H9 (cell line): ENCODE results near the gene DPP7. TPM values are rescaled to one million over a fixed set of nuclear protein-coding genes. Genes with fewer than 3 reads are reported as not detected.

Experiments used
- DNase-seq: peaks from one replicate; pipeline ENCODE4 v3.0.0-alpha.2; 2017
- H2AFZ ChIP-seq: one replicate; pipeline ENCODE4 v1.6.1; 2013; ENCODE audit warnings: mild to moderate bottlenecking, low read length, control low read depth, moderate library complexity
- H2AK5ac ChIP-seq: 2 replicates; pipeline ENCODE4 v1.6.1; 2013; ENCODE audit warnings: low read length, control low read depth, mixed read lengths; ENCODE audit not compliant: insufficient read length
- H2BK120ac ChIP-seq: one replicate; pipeline ENCODE4 v1.6.1; 2013; ENCODE audit warnings: low read depth, mild to moderate bottlenecking, low read length, control low read depth, inconsistent platforms; ENCODE audit not compliant: poor library complexity, severe bottlenecking
- H2BK12ac ChIP-seq: 2 replicates; pipeline ENCODE4 v1.6.1; 2013; ENCODE audit warnings: low read length, control low read depth, mixed read lengths, low read depth; ENCODE audit not compliant: insufficient read length
- H2BK15ac ChIP-seq: 2 replicates; pipeline ENCODE4 v1.6.1; 2013; ENCODE audit warnings: low read depth, low read length, control low read depth
- H2BK20ac ChIP-seq: one replicate; pipeline ENCODE4 v1.6.1; 2013; ENCODE audit warnings: low read depth, mild to moderate bottlenecking, low read length, control low read depth, inconsistent platforms; ENCODE audit not compliant: poor library complexity, severe bottlenecking
- H2BK5ac ChIP-seq: 2 replicates; pipeline ENCODE4 v1.6.1; 2013; ENCODE audit warnings: low read length, control low read depth, mixed read lengths; ENCODE audit not compliant: insufficient read length
- H3K14ac ChIP-seq: 2 replicates; pipeline ENCODE4 v1.6.1; 2013; ENCODE audit warnings: low read length, control low read depth; ENCODE audit not compliant: insufficient read depth
- H3K18ac ChIP-seq: 2 replicates; pipeline ENCODE4 v1.6.1; 2013; ENCODE audit warnings: low read depth, mild to moderate bottlenecking, mixed read lengths, low read length, control low read depth; ENCODE audit not compliant: insufficient read length
- H3K23ac ChIP-seq: 2 replicates; pipeline ENCODE4 v1.6.1; 2013; ENCODE audit warnings: low read length, control low read depth, mixed read lengths, low read depth; ENCODE audit not compliant: insufficient read length
- H3K23me2 ChIP-seq: 2 replicates; pipeline ENCODE4 v1.6.1; 2013; ENCODE audit warnings: low read depth, mild to moderate bottlenecking, mixed read lengths, low read length, control low read depth; ENCODE audit not compliant: insufficient read length, poor library complexity, severe bottlenecking
- H3K27ac ChIP-seq: 2 replicates; pipeline ENCODE4 v1.5.1; 2013; ENCODE audit warnings: low read length, control low read depth, mixed read lengths, low read depth; ENCODE audit not compliant: insufficient read length
- H3K27me3 ChIP-seq: 2 replicates; pipeline ENCODE4 v1.6.1; 2013; ENCODE audit warnings: low read length, control low read depth, inconsistent platforms; ENCODE audit not compliant: insufficient read depth
- H3K4ac ChIP-seq: 2 replicates; pipeline ENCODE4 v1.6.1; 2013; ENCODE audit warnings: low read depth, mild to moderate bottlenecking, control low read depth, inconsistent platforms, low read length, moderate library complexity
- H3K4me1 ChIP-seq: 2 replicates; pipeline ENCODE4 v1.6.1; 2013; ENCODE audit warnings: low read length, control low read depth, inconsistent platforms; ENCODE audit not compliant: insufficient read depth
- H3K4me2 ChIP-seq: 2 replicates; pipeline ENCODE4 v1.6.1; 2013; ENCODE audit warnings: low read length, control low read depth, mixed read lengths; ENCODE audit not compliant: insufficient read length, insufficient read depth
- H3K56ac ChIP-seq: 2 replicates; pipeline ENCODE4 v1.6.1; 2013; ENCODE audit warnings: low read depth, mild to moderate bottlenecking, mixed read lengths, low read length, control low read depth; ENCODE audit not compliant: insufficient read length
- H3K79me1 ChIP-seq: 2 replicates; pipeline ENCODE4 v1.6.1; 2013; ENCODE audit warnings: low read depth, mild to moderate bottlenecking, moderate library complexity, low read length, control low read depth, inconsistent platforms; ENCODE audit not compliant: insufficient read depth, poor library complexity, severe bottlenecking
- H3K79me2 ChIP-seq: 2 replicates; pipeline ENCODE4 v1.6.1; 2013; ENCODE audit warnings: low read length, control low read depth, inconsistent platforms; ENCODE audit not compliant: insufficient read depth
- H3K9ac ChIP-seq: 2 replicates; pipeline ENCODE4 v1.6.1; 2013; ENCODE audit warnings: low read length, control low read depth, mixed read lengths; ENCODE audit not compliant: insufficient read length; ENCODE audit errors: extremely low read depth
- H3K9me3 ChIP-seq: one replicate; pipeline ENCODE4 v1.6.1; 2013; ENCODE audit warnings: low read depth, low read length, inconsistent platforms; ENCODE audit not compliant: control insufficient read depth
- H3T11ph ChIP-seq: one replicate; pipeline ENCODE4 v1.6.1; 2013; ENCODE audit warnings: mild to moderate bottlenecking, low read length, control low read depth, inconsistent platforms
- H4K20me1 ChIP-seq: one replicate; pipeline ENCODE4 v1.6.1; 2013; ENCODE audit not compliant: control insufficient read depth, insufficient read length, insufficient read depth
- H4K5ac ChIP-seq: 2 replicates; pipeline ENCODE4 v1.6.1; 2013; ENCODE audit warnings: low read depth, mild to moderate bottlenecking, mixed read lengths, low read length, control low read depth; ENCODE audit not compliant: insufficient read length
- H4K8ac ChIP-seq: replicated peaks from 2 replicates; pipeline ENCODE4 v1.6.1; 2013; ENCODE audit warnings: low read length, control low read depth, mixed read lengths, low read depth; ENCODE audit not compliant: insufficient read length
- H4K91ac ChIP-seq: 2 replicates; pipeline ENCODE4 v1.6.1; 2013; ENCODE audit warnings: low read depth, mild to moderate bottlenecking, moderate library complexity, mixed read lengths, low read length, control low read depth; ENCODE audit not compliant: insufficient read length
- H3K27ac Mint-ChIP-seq, 3 experiments: 2 replicates in 2 of 3; 3 replicates in 1 of 3; pipeline ENCODE4 v1.8.0; 2020 to 2021; ENCODE audit warnings: mixed read lengths in 3 of 3, mild to moderate bottlenecking in 1 of 3, moderate library complexity in 1 of 3
- H3K27me3 Mint-ChIP-seq: 2 replicates; pipeline ENCODE4 v1.8.0; 2021; ENCODE audit warnings: low read depth, mild to moderate bottlenecking, moderate library complexity, mixed read lengths
- H3K36me3 Mint-ChIP-seq, 3 experiments: 2 replicates in 2 of 3; 3 replicates in 1 of 3; pipeline ENCODE4 v1.8.0; 2020 to 2021; ENCODE audit warnings: low read depth in 3 of 3, mixed read lengths in 3 of 3; ENCODE audit not compliant: insufficient read depth in 1 of 3
- H3K4me1 Mint-ChIP-seq, 2 experiments: 2 replicates each; pipeline ENCODE4 v1.8.0; 2020; ENCODE audit warnings: mixed read lengths in 2 of 2
- H3K4me3 Mint-ChIP-seq, 2 experiments: 2 replicates in 1 of 2; 3 replicates in 1 of 2; pipeline ENCODE4 v1.8.0; 2020 to 2021; ENCODE audit warnings: mild to moderate bottlenecking in 2 of 2, mixed read lengths in 2 of 2, moderate library complexity in 1 of 2
- H3K9me3 Mint-ChIP-seq, 2 experiments: 2 replicates in 1 of 2; 3 replicates in 1 of 2; pipeline ENCODE4 v1.8.0; 2020; ENCODE audit warnings: mild to moderate bottlenecking in 2 of 2, mixed read lengths in 2 of 2, moderate library complexity in 1 of 2
- CTCF ChIP-seq: fragments of 200-600 bp; sonication (generic); conservative IDR thresholded peaks from 3 replicates; pipeline ENCODE4 v1.8.0; 2021; ENCODE audit warnings: antibody characterized with exemption, mild to moderate bottlenecking
- WGBS: extraction: QIAGEN DNeasy Blood & Tissue Kit; methylation state at CpG from one replicate; pipeline ENCODE4 v1.1.7; 2013; ENCODE audit warnings: missing lambda C conversion rate, low lambda C conversion rate, mixed read lengths; ENCODE audit not compliant: insufficient read length; ENCODE audit errors: extremely low coverage; 5-methylcytosine and 5-hydroxymethylcytosine counted together
- total RNA-seq: library from RNA; stranded (reverse); gene quantifications from 2 replicates; pipeline ENCODE4 v1.2.1, GENCODE V29; 2021

DPP7 gene
- total RNA-seq, 1 experiment from 2014 or later: 29.4 TPM

DNA sequence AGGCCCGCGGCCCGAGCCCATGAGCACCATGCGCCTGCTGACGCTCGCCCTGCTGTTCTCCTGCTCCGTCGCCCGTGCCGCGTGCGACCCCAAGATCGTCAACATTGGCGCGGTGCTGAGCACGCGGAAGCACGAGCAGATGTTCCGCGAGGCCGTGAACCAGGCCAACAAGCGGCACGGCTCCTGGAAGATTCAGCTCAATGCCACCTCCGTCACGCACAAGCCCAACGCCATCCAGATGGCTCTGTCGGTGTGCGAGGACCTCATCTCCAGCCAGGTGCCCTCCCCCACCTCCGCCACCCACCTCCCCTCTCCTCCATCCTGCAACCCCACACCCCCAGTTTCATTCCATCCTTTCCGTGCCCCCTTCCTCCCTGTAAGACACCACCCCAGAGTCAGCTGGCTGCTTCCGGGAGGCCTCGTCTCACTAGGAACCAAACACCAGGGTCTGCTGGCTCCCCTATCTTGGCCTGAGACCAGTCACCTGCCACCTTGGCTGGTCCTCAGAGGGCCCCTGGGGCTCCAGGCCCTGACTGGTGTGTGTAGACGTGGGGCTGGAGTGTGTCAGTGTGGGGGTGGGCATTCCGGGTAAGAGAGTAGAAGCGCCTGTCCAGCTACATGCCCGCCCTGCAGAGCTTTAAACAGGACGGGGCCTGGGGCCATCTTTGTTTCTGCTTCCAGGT, 25.1 kb upstream of the DPP7 start:
- Histone ChIP-seq H3K4ac (no peak overlapping the region), H2AK5ac (no peak overlapping the region), H2BK20ac (no peak overlapping the region), H2AFZ (no peak overlapping the region), H2BK15ac (no peak overlapping the region), H3K4me2 (no peak overlapping the region), H3K79me2 (no peaks in the 10 kb centered on the region), H4K91ac (no peak overlapping the region), H3K79me1 (no peaks in the 10 kb centered on the region), H3K23ac (no peak overlapping the region), H3K56ac (no peak overlapping the region), H3K4me1 (no peaks in the 10 kb centered on the region), H2BK5ac (no peak overlapping the region), H3K27me3 (peaks cover 29% of the 10 kb centered on the region; the same call in 1 of the 2 replicates), H3K23me2 (no peaks in the 10 kb centered on the region), H3T11ph (no peak overlapping the region), H3K9me3 (no peaks in the 10 kb centered on the region), H3K14ac (no peak overlapping the region), H4K8ac (no peak overlapping the region), H2BK12ac (no peak overlapping the region), H3K18ac (no peak overlapping the region), H4K5ac (no peak overlapping the region), H3K27ac (no peak overlapping the region), H3K9ac (no peak overlapping the region), H4K20me1 (peaks cover 2% of the 10 kb centered on the region), H2BK120ac (no peak overlapping the region)
- WGBS: no CpG with 5 or more reads among the region's 37 CpGs
- TF ChIP-seq CTCF: no peak
- peaks cover 92% of the 10 kb centered on the region for H3K27me3 Mint-ChIP-seq
- H3K36me3 Mint-ChIP-seq: no peaks in the 10 kb centered on the region
- DNase-seq: no peak
- no peaks in the 10 kb centered on the region; a peak in 2 of 5 replicates for H3K9me3 Mint-ChIP-seq
- H3K4me3 Mint-ChIP-seq: peak overlapping the region in 1 of 2 experiments; percentile 74; a peak in 3 of 5 replicates
- peaks cover 0 to 12% of the 10 kb centered on the region in 2 experiments; a peak in 2 of 4 replicates for H3K4me1 Mint-ChIP-seq
- H3K27ac Mint-ChIP-seq: peak overlapping the region in 1 of 3 experiments; percentile 20; a peak in 1 of 7 replicates
